ENCODE measurements around the gene HOXA10.

- TF ChIP-seq POLR2A (IDR thresholded peaks at IDR 0.05; ENCODE audit: low read depth, low read length) (no peak), POLR2AphosphoS5 (IDR thresholded peaks at IDR 0.05; ENCODE audit: low read depth, low read length) (no peak)
These were observed 4.3 kb downstream of the HOXA10 start for GRCh38 chr7:27169658-27170425.

Measured in GM12892 (cell line).